ENCODE results near the gene POLR3G. TPM values are rescaled to one million over a fixed set of nuclear protein-coding genes. Genes with fewer than 3 reads are reported as not detected.

POLR3G gene
- total RNA-seq, 1 experiment from 2014 or later: 23.4 TPM

- in situ Hi-C loops (cut with HindIII; ENCODE audit: low pct_unique_long_range_greater_than_20kb, low sequenced_read_pairs) (no loop called here), intact Hi-C loops (cut with micrococcal nuclease; ENCODE audit: unreplicated experiment) (no loop called here)
- POLR2A ChIA-PET: no interaction called here
- Histone ChIP-seq H3K4me1 (ENCODE audit: control insufficient read depth, insufficient read depth, low read length) (no peaks in the 10 kb centered on the region), H3K27me3 (ENCODE audit: control insufficient read depth, insufficient read depth, low read length) (no peaks in the 10 kb centered on the region), H3K9me3 (ENCODE audit: control insufficient read depth, insufficient read depth, low read depth, low read length) (no peaks in the 10 kb centered on the region), H3K27ac (ENCODE audit: low read length) (no peak overlapping the region), H3K4me3 (ENCODE audit: low read depth in 2 of 2, low read length in 2 of 2) (no peak overlapping the region), H3K36me3 (ENCODE audit: control insufficient read depth, insufficient read depth, low read length) (no peaks in the 10 kb centered on the region; the same call in 1 of the 2 replicates)
- DNase-seq (ENCODE audit: low read depth, low spot score) (no peak), ATAC-seq (no peak)
- CTCF ChIA-PET: no interaction called here
- BruUV-seq (replicated peaks): no TSS peak
- TF ChIP-seq TCF7L2 (IDR thresholded peaks at IDR 0.05; ENCODE audit: low read depth, low read length): no peak
- TF ChIP-seq SIN3A (IDR thresholded peaks at IDR 0.05; ENCODE audit: borderline replicate concordance, insufficient read depth, low read depth, low read length): no peak
- no peak for TF ChIP-seq REST (IDR thresholded peaks at IDR 0.05; ENCODE audit: insufficient read depth in 1 of 2, low read depth in 2 of 2, low read length in 1 of 2)
- TF ChIP-seq CTCF (IDR thresholded peaks at IDR 0.05): no peak
- TF ChIP-seq POLR2AphosphoS5 (IDR thresholded peaks at IDR 0.05; ENCODE audit: low read depth, low read length): no peak
Observed at GRCh38 chr5:90510438-90510837, 35.8 kb downstream of the POLR3G start.

- no TSS peak for BruUV-seq (replicated peaks)
- Histone ChIP-seq H3K27me3 (ENCODE audit: control insufficient read depth, insufficient read depth, low read length) (no peaks in the 10 kb centered on the region), H3K4me1 (ENCODE audit: control insufficient read depth, insufficient read depth, low read length) (no peaks in the 10 kb centered on the region), H3K4me3 (ENCODE audit: low read depth in 2 of 2, low read length in 2 of 2) (no peak overlapping the region), H3K9me3 (ENCODE audit: control insufficient read depth, insufficient read depth, low read depth, low read length) (no peaks in the 10 kb centered on the region), H3K27ac (ENCODE audit: low read length) (no peak overlapping the region), H3K36me3 (ENCODE audit: control insufficient read depth, insufficient read depth, low read length) (peaks cover 13% of the 10 kb centered on the region; the same call in 1 of the 2 replicates)
- intact Hi-C loops (cut with micrococcal nuclease; ENCODE audit: unreplicated experiment) (no loop called here), in situ Hi-C loops (cut with HindIII; ENCODE audit: low pct_unique_long_range_greater_than_20kb, low sequenced_read_pairs) (no loop called here)
- POLR2A ChIA-PET: no interaction called here
- no peak for ATAC-seq
- no peak for TF ChIP-seq SIN3A (IDR thresholded peaks at IDR 0.05; ENCODE audit: borderline replicate concordance, insufficient read depth, low read depth, low read length)
- no peak for TF ChIP-seq REST (IDR thresholded peaks at IDR 0.05; ENCODE audit: insufficient read depth in 1 of 2, low read depth in 2 of 2, low read length in 1 of 2)
- no peak for TF ChIP-seq TCF7L2 (IDR thresholded peaks at IDR 0.05; ENCODE audit: low read depth, low read length)
- TF ChIP-seq CTCF (IDR thresholded peaks at IDR 0.05): no peak
- no peak for TF ChIP-seq POLR2AphosphoS5 (IDR thresholded peaks at IDR 0.05; ENCODE audit: low read depth, low read length)
- no peak for DNase-seq (ENCODE audit: low read depth, low spot score)
- CTCF ChIA-PET: interaction anchor here (0.6 kb wide), 1 partner anchor 16 kb away, joined by 5 read pairs; no protein-coding TSS in a partner anchor
Observed at GRCh38 chr5:90514520-90514919, 39.9 kb downstream of the POLR3G start.
